ENCODE results near the gene PSEN1.

The PSEN1 gene

GRCh38 chr14:73272393-73272792 lies 136.1 kb downstream of the PSEN1 start:
- TF ChIP-seq POLR2AphosphoS5 (IDR thresholded peaks at IDR 0.05; ENCODE audit: low read depth) (no peak), SPI1 (IDR thresholded peaks at IDR 0.05; ENCODE audit: borderline replicate concordance, low read depth) (no peak), GABPA (IDR thresholded peaks at IDR 0.05; ENCODE audit: low read depth) (no peak), REST (IDR thresholded peaks at IDR 0.05; ENCODE audit: insufficient replicate concordance, low read depth) (no peak), CTCF (IDR thresholded peaks at IDR 0.05; ENCODE audit: insufficient read depth, low read length) (no peak)
- H3K27me3 ChIP-seq (ENCODE audit: insufficient read depth, poor library complexity, severe bottlenecking), result no peaks in the 10 kb centered on the region
- no peak overlapping the region for H3K27ac ChIP-seq (replicated peaks)
- H3K4me3 ChIP-seq (replicated peaks; ENCODE audit: insufficient read depth, low read length), result no peak overlapping the region
- no peak for DNase-seq (ENCODE audit: low read depth in 1 of 2, low spot score in 1 of 2)

All from HL-60 (cell line).